Astrocyte of the spinal cord (primary cell): Measurements from ENCODE around the gene GALNT17.

Experiments
- DNase-seq: peaks from one replicate; pipeline ENCODE4 v3.0.0; 2011; ENCODE audit warnings: low read depth, low spot score
- H3K4me3 ChIP-seq: 2 replicates; pipeline ENCODE4 v1.5.1; 2011; ENCODE audit warnings: low read depth, mild to moderate bottlenecking, low read length, moderate library complexity
- CTCF ChIP-seq: IDR thresholded peaks from 2 replicates; pipeline ENCODE4 v1.5.1; 2012; ENCODE audit warnings: low read depth, mild to moderate bottlenecking, low read length, inconsistent platforms
- in situ Hi-C: cut with HindIII; loops from 2 replicates; pipeline ENCODE4 v1.10.0; 2017; ENCODE audit warnings: low sequenced_read_pairs

GALNT17 gene

GRCh38 chr7:71687286-71687685 is 555.3 kb downstream of the GALNT17 start:
- TF ChIP-seq CTCF, result no peak
- H3K4me3 ChIP-seq, result no peak overlapping the region
- no peak for DNase-seq
- in situ Hi-C loops, result no loop called here

- in situ Hi-C loops, result no loop called here
- H3K4me3 ChIP-seq, result no peak overlapping the region
- TF ChIP-seq CTCF, result no peak
- DNase-seq, result no peak
Observed at GRCh38 chr7:71687831-71688599, 556.1 kb downstream of the GALNT17 start.

GRCh38 chr7:71691538-71691937 is 559.6 kb downstream of the GALNT17 start:
- no peak for DNase-seq
- H3K4me3 ChIP-seq, result no peak overlapping the region
- in situ Hi-C loops, result no loop called here
- no peak for TF ChIP-seq CTCF

GRCh38 chr7:71694665-71695064 is 562.7 kb downstream of the GALNT17 start:
- no peak for DNase-seq
- no peak overlapping the region for H3K4me3 ChIP-seq
- TF ChIP-seq CTCF, result no peak
- in situ Hi-C loops, result no loop called here

GRCh38 chr7:71695186-71695585 is 563.2 kb downstream of the GALNT17 start:
- no peak for DNase-seq
- in situ Hi-C loops, result no loop called here
- no peak overlapping the region for H3K4me3 ChIP-seq
- TF ChIP-seq CTCF, result no peak

GRCh38 chr7:71696511-71696910 is 564.6 kb downstream of the GALNT17 start:
- DNase-seq, result no peak
- no peak for TF ChIP-seq CTCF
- in situ Hi-C loops, result no loop called here
- H3K4me3 ChIP-seq, result no peak overlapping the region

GRCh38 chr7:71697400-71697799 is 565.5 kb downstream of the GALNT17 start:
- in situ Hi-C loops, result no loop called here
- no peak overlapping the region for H3K4me3 ChIP-seq
- TF ChIP-seq CTCF, result no peak
- DNase-seq, result no peak
